Measurements from ENCODE around the gene SNX30.

Gene SNX30

DNA sequence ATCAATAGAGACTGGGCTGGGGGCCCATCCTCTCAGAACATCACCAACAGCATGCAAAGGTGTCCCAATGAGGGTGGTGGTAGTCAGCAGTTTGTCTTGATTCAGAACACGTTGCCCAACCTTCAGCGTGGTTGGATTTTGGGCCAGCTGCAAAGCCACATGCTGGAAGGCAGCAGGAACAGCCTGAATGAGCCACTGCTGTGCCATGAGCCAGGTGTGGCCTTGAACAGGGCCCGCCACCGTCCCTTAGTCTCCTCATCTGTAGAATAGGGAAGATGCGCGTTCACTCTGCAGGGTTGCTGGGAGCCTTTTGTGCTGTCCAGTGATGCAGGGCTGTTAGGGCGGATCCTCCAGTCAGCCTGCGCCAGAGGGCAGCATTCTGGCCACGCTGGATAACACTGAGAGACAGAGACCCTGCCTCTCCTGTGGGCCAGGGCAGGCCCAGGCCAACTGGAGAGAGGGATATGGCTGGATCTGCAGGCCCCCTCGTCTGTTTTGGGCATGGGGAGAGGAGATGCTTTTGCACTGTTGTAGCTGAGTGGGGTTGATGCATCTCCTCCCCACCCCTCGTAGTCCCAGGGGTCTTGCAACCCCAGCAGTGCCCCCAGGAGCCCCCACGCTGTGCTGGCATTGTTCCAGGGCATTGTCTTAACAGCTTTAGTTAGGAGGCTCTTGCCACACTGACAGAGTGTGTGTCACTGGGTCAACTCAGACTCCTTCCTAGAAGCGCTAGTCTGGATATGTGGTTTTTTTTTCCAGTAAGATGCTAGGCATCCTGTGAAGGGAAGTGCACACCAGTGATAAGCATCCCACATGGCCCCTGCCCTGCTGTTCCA lies 98.0 kb downstream of the SNX30 start:
- peak; percentile 64 for DNase-seq
- in situ Hi-C loops (cut with MboI; ENCODE audit: low pct_unique_long_range_greater_than_20kb, low sequenced_read_pairs) = loop anchor here (10.0 kb wide), 1 partner anchor 46 kb away; the partner anchor contains the start of gene SLC46A2

DNA sequence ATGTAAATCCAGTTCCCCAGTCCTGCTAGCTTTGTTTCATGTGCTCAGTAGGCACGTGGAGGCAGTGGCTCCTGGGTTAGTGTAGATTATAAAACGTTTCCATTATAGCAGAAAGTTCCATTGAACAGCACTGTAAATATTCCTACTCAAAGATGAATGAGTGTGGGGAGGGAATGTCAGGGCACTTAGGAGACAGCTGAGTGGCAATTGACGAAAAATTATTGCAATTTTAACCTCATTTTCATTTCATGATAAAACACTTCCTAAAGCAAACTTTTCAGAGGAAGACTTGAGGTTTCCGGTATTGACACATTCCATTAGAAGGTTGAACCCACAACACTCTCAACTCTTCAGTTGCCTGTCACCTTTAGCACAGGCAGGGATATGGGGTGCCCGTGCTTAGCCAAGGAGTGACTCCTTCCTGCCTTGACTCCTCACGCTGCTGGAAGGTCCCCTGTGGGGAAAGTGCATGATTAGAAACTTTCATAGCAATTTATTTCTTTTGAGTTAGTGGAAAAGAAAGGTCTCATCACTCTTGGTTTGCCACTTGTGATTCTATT lies 98.9 kb downstream of the SNX30 start:
- peak; percentile 54 for DNase-seq
- in situ Hi-C loops (cut with MboI; ENCODE audit: low pct_unique_long_range_greater_than_20kb, low sequenced_read_pairs) = loop anchor here (10.0 kb wide), 1 partner anchor 45 kb away; the partner anchor contains the start of gene SLC46A2

DNA sequence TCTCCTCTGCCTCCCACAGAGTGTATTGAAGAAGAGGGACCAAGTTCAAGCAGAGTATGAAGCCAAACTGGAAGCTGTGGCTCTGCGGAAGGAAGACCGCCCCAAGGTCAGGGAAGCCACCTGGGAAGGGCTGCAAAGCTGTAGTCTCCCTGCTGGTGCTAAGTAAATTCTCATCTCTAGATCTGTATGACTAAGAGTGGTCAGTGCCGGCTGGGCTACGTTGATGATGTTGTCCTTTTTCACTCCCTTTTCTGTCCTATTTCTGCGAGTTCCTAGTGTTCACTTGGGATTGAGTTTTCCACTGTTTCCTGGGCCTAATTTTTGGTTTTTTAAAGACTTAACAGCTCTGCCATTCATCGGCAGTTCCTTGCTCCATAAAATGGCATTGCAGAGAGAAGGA lies 100.3 kb downstream of the SNX30 start:
- in situ Hi-C loops (cut with MboI; ENCODE audit: low pct_unique_long_range_greater_than_20kb, low sequenced_read_pairs) = no loop called here
- DNase-seq = no peak

DNA sequence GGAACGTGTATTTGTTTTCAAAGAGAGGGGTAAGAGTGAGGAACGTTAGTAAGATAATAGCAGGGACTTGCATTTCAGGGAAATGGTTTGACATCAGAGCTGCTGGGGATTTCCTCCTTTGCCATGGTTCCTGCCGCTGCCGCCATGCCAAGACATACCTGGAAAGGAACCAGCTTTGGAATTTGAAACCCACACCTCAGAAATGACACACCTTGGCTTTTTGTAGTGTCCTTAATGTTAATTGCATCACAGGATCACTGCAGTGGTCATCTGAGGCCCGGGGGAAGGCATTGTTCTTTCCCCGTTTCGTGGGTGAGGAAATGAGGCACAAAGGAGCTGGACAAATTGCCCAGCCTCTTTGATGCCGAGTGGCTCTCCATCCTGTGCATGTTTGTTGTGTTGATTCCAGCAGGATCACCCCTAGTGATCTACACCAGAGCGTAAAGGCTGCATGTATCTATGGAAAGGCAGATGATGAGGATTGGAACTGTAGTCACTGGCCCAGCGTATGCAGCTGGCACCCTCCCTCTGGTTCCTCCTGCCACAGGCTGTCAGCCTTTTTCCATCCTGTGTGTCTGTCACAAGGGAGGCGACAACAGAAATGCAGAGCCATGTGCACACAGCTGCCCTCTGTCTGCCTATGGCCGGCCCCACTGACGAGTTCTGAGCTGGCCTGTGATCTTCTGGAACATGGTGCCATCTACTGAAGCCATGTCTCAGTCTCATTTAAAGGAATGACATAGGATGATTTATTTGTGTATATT lies 102.4 kb downstream of the SNX30 start:
- no peak for DNase-seq
- in situ Hi-C loops (cut with MboI; ENCODE audit: low pct_unique_long_range_greater_than_20kb, low sequenced_read_pairs) = no loop called here

DNA sequence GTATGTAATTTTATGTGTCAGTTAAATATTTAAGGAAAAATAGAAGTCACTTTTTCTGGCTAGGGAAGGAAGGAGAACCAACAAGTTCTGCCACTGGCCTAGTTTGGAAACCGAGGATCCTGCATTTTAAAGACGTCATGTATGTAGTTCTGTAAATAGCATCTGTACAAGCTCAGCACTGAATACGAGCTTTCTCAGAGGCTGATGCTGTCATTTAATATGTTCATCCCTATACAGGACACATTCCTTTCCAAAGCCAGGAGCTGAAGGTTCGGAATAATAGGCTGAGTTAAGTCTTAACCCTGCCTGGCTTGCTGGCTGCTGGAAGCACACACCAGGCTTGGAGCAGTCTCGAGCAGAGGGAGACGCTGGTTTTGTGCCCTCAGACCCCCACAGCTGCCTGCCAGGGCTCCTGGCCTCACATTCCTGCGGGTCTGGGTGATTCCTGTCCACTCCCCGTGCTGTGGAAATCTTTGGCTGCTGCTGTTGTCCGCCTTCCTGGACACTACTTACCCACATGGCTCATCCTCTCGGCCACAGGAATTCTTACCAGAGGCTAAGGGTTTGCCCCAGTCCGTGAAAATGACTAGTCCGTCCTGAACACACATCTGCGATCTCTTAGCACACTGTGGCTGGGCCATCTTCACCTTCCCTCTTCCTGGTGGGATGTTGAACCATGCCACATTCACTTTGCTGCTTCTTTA lies 103.5 kb downstream of the SNX30 start:
- in situ Hi-C loops (cut with MboI; ENCODE audit: low pct_unique_long_range_greater_than_20kb, low sequenced_read_pairs) = no loop called here
- no peak for DNase-seq

DNA sequence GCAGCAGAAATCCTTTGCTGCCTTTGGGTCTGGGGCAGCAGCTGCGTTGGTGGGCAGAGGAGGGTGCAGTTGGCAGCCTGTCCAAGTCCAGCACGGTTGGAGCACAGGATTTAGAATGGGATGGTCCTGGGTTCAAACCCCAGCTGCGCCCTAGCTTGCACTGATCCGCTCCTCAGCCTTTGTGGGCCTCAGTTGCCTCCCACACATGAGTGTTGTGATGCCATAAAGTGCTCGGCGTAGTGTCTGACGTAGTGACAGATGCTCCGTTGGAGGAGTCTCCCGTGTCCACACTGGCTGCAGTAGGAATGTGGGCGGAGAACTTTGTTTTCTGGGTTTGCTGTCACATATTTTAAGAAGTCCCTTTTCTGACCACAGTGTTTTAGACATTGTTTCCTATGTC lies 104.1 kb downstream of the SNX30 start:
- no peak for DNase-seq
- in situ Hi-C loops (cut with MboI; ENCODE audit: low pct_unique_long_range_greater_than_20kb, low sequenced_read_pairs) = no loop called here

DNA sequence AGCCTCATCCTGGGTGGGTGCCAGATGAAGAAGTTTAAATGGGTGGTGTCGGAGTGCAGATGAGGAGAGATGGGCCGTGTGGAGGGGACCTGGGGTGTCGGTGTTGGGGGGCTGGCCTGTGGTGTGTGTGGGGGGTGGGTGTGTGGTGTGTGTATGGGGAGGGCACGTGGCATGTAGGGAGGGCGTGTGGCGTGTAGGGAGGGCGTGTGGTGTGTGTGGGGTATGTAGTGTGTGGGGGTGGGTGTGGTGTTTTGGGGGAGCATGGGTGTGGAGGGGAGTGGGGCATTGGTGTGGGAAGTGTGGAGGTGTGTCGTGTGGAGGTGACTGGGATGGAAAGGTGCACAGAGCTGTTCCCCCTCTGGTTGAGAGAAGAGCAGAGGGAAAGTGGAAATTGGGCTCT lies 105.6 kb downstream of the SNX30 start:
- in situ Hi-C loops (cut with MboI; ENCODE audit: low pct_unique_long_range_greater_than_20kb, low sequenced_read_pairs) = no loop called here
- no peak for DNase-seq

DNA sequence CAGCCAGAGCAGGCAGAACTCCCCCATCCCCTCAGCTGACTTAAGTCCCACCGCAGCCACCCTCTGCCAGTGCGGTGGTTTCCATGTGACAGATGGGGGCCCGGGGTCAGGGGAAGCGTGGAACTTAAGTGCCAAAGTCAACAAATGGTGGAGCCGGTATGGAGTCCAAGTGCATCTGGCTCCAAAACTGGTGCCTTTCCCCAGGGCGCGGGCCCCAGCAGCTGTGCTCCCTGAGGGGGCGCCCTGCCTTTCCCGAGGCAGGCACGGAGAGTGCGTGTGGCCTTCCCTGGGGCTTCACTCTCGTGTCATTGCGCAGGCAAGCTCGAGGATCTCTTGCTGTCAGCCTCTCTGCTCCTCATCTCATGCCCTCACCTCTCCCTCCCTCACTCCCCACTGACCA lies 106.3 kb downstream of the SNX30 start:
- DNase-seq = no peak
- in situ Hi-C loops (cut with MboI; ENCODE audit: low pct_unique_long_range_greater_than_20kb, low sequenced_read_pairs) = no loop called here

DNA sequence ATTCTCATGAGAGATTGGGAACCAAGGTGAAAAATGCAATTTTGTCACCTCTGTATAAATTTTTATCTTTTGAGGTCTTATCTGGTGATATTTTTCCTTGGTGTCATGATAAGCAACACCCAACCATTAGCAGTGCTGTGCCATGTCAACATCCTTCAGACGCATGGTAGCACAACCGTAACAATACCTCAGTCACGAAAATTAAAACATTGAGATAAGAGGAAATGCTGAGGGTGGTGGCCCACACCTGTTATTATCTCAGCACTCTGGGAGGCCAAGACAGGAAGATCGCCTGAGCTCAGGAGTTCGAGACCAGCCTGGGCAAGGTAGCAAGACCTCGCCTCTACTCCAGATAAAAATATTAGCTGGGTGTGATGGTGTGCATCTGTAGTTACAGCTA lies 107.4 kb downstream of the SNX30 start:
- no peak for DNase-seq
- in situ Hi-C loops (cut with MboI; ENCODE audit: low pct_unique_long_range_greater_than_20kb, low sequenced_read_pairs) = no loop called here

DNA sequence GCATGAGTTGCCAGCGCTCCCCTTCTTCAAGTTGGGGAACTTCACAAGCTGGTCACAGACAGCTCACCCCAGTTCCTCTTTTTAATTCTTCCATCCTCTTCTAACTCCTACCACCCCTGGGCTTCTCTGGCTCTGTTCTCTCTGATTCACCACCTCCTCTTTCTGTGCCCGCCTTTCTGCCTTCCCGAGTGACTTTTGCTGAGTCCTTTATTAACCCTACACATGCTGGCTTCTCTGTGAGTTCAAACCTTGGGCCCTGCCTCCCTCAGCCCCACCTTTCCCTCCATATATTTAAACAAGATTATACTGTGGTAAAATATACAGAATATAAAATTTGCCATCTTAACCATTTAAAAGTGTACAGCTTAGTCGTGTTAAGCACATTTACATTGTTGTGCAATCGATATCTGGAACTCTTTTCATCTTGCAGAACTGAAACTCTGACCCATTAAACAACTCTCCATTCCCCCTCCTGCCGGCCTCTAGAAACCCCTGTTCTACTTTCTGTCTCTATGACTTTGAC lies 108.1 kb downstream of the SNX30 start:
- peak; percentile 95 for DNase-seq
- in situ Hi-C loops (cut with MboI; ENCODE audit: low pct_unique_long_range_greater_than_20kb, low sequenced_read_pairs) = no loop called here

DNA sequence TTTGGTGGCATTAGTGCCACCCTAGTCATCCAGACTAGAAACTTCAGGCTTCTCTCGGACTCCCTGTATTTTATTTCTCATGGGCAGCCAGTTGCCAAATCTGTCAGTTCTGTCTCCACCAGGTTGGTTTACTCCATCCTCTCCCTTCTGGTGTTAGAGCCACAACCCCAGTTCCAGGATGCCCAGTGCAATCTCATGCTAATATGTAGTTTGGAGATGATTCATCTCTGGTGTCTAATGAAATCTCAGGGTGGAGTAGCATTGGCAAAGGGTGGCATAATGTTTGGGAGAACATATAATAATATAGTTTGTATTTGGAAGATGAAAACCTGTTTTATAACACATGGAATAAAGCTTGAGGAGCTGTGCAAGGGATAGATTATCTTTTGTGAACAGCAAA lies 109.9 kb downstream of the SNX30 start:
- in situ Hi-C loops (cut with MboI; ENCODE audit: low pct_unique_long_range_greater_than_20kb, low sequenced_read_pairs) = no loop called here
- DNase-seq = no peak

DNA sequence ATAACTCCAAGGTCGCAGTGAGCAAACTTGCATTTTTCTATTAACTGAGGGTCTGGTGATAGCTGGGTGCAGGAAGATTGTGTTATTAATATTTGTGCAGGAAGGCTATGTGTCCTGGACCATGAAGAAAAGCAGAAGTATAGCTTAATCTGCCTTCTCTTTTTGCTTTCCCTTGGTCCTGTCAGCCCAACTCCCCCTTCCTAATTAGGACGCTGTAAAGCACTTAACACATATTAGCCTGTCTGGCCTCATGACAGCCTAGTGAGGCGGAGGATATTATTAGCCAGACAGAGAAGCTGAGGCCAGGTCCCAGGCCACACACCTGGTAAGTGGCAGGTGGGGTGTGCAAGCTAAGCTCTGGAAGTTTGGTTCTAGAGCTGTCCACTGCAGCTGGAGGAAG lies 110.6 kb downstream of the SNX30 start:
- DNase-seq = peak; percentile 68
- in situ Hi-C loops (cut with MboI; ENCODE audit: low pct_unique_long_range_greater_than_20kb, low sequenced_read_pairs) = no loop called here

DNA sequence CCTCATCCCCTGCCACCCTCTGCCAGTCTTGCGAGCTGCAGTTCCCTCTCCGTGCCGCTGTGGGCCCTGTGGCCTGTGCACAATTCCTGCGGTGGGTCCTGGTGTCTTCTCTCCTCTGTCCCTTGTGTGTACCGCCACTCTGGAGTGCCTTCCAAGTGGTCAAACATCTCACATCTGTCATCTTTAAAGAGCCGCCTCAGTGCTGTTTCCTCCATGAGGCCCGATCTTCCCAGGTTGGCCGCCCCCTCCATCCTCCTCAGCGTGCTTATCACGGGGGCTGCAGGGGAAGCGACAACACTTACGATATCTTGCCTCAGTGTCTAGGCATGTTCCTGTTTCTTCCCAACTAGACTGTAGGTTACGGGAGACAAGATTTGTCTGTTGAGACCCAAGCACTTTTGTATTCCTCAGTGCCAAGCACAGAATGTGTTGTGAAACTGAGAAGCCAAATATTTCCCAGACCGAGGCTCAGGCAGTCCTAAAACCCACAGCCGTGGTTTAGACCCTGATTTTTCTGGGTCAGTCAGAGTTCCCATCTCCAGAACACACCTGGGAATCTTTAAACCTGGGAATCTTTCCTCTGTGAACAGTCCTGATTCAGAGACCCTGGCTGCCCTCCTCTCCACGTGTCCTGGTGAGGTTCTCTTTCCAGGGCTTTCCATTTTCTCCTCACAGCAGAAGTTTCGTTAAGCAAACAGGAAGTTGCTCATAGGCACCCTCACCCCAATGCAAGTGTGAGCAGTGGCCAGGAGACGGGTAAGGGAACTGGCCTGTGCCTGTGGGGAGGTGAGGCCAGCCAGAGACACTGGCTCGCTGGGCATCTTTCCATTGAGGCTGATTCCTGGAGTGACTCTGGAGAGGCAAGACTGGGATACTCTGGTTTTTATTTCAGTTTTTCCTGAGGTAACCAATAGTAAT lies 111.3 kb downstream of the SNX30 start:
- peak; percentile 69 for DNase-seq
- in situ Hi-C loops (cut with MboI; ENCODE audit: low pct_unique_long_range_greater_than_20kb, low sequenced_read_pairs) = no loop called here

DNA sequence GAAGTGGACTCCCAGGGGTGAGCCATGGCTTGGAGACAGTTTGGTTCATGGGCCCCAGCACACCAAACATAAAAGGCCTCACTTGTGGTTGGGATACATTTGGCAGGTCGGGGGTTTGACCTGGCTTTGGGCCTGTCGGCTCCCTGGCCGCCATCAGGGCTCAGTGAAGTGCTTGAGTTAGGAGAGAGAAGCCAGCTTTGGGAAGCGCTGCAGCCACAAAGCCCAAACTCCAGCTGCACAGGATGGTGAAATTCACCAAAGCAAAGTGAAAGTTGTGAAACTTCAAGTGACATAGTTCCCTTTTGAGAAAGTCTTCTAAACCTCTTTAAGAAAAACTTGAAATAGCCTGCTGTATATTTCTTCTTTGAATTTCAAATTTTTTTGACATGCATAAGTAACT lies 112.7 kb downstream of the SNX30 start:
- in situ Hi-C loops (cut with MboI; ENCODE audit: low pct_unique_long_range_greater_than_20kb, low sequenced_read_pairs) = no loop called here
- peak; percentile 49 for DNase-seq

DNA sequence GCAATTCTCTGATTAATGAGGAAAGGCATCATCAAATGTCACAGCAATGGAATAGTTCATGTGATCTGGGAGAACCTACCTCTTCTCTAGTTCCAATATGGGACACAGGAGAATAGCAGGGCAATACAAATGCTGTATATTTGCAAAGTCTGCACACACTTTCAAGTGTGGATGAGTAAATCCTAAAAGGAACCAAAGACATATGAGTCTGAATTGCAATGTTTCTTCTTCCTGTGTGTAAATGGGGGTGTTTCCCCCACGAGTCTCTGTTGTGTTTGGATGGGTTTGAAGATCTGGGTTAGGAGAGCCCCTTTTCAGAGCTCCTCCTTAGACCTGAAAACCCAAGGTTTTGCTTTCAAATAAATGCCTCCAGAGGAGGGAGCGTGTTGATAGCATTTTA lies 113.2 kb downstream of the SNX30 start:
- in situ Hi-C loops (cut with MboI; ENCODE audit: low pct_unique_long_range_greater_than_20kb, low sequenced_read_pairs) = no loop called here
- DNase-seq = no peak

DNA sequence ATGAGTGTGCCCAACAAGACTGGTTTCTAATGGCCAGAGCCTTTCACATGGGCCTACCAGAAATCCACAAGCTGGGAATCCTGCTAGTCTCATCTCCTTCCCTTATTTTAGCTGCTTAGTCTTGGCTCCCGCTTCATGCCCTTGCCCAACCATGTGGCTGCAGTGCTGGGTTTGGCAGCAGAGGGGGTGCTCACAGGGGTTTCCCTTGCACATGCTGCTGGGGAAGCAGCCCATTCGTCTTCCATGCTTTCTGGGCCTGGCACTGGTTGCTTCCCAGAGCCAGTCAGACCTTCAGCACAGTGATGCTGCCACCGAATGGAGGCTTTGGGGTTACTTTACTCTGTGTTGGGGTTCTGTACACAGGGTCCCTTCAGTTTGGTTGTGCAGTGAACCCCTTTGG lies 113.8 kb downstream of the SNX30 start:
- no peak for DNase-seq
- in situ Hi-C loops (cut with MboI; ENCODE audit: low pct_unique_long_range_greater_than_20kb, low sequenced_read_pairs) = no loop called here

DNA sequence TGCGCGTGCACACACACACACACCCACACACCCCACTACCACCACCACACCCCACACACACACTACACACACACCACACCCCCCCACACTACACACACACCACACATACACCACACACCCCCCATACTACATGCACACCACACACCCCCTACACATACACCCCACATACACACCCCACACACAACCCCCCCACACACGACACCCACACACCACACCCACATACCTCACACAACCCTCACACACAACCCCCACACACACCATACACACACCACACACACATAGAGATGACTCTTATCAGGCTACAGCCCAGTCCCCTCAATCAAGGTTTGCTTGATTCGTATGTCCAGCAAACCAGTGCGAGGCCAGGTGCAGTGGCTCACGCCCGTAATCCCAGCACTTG lies 114.4 kb downstream of the SNX30 start:
- in situ Hi-C loops (cut with MboI; ENCODE audit: low pct_unique_long_range_greater_than_20kb, low sequenced_read_pairs) = no loop called here
- no peak for DNase-seq

DNA sequence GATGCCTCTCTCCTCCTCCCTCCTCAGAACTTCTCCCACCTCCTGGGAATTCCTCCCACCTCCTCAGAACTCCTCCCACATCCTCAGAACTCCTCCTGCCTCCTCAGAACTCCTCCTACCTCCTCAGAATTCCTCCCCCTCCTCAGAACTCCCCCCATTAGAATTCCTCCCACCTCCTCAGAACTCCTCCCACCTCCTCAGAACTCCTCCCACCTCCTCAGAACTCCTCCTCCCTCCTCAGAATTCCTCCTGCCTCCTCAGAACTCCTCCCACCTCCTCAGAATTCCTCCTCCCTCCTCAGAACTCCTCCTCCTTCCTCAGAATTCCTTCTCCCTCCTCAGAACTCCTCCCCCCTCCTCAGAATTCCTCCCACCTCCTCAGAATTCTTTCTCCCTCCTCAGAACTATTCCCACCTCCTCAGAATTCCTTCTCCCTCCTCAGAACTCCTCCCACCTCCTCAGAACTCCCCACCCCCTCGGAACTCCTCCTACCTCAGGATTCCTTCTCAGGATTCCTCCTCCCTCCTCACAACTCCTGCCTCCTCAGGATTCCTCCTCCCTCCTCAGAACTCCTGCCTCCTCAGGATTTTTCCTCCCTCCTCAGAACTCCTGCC lies 116.2 kb downstream of the SNX30 start:
- in situ Hi-C loops (cut with MboI; ENCODE audit: low pct_unique_long_range_greater_than_20kb, low sequenced_read_pairs) = no loop called here
- DNase-seq = no peak
